Fibroblast of the aortic adventitia (primary cell): Measurements from ENCODE around the gene SAMD14. TPM values are rescaled to one million over a fixed set of nuclear protein-coding genes. Genes with fewer than 3 reads are reported as not detected.

Experiments
- DNase-seq: peaks from one replicate; pipeline ENCODE4 v3.0.0-alpha.2; 2010; ENCODE audit warnings: low read depth
- H3K4me3 ChIP-seq: 2 replicates; pipeline ENCODE4 v1.5.1; 2011; ENCODE audit warnings: low read depth, mild to moderate bottlenecking, control low read depth, low read length, moderate library complexity
- CTCF ChIP-seq: IDR thresholded peaks from 2 replicates; pipeline ENCODE4 v1.5.1; 2011; ENCODE audit warnings: mild to moderate bottlenecking, low read length, control low read depth, inconsistent platforms; ENCODE audit not compliant: insufficient read depth
- total RNA-seq: library from RNA; depleted of rRNA; stranded (reverse); fragments of >200 nt; gene quantifications from 2 replicates; pipeline ENCODE4 v1.2.3, GENCODE V29; 2012; ENCODE audit warnings: low replicate concordance

SAMD14 gene
- total RNA-seq, 1 donor = 1.6 TPM

- no peak overlapping the region for H3K4me3 ChIP-seq
- no peak for DNase-seq
- no peak for TF ChIP-seq CTCF
Measured at GRCh38 chr17:50115756-50116155, 14.2 kb downstream of the SAMD14 start.

DNA sequence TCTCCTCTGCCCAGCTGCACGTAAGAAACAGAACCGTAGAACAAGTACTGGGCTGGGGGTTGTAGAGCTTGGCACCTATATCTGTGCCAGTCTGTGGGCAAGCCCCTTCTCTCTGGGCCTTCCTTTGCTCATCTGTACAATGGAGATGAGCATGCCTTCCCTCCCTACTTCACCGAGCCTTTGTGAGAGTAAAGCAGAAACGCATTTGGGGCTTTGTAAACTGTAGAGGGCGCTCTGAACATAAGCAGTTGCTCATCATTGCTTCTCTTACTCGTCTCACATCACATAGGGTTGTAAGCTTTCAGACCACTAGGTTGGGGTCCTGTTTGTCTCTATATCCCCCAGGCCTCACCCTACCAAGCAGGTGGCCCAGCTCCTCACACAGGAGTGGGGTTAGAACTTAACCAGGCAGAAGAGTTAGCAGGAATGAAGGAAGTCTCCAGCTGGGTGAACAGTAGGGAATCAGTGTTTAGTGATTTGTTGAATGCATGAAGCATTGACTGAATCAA, 15.1 kb downstream of the SAMD14 start:
- TF ChIP-seq CTCF = peak; percentile 77
- no peak overlapping the region for H3K4me3 ChIP-seq
- peak; percentile 78 for DNase-seq

- no peak for TF ChIP-seq CTCF
- no peak overlapping the region for H3K4me3 ChIP-seq
- DNase-seq = no peak
Measured at GRCh38 chr17:50114401-50114800, 15.6 kb downstream of the SAMD14 start.

GRCh38 chr17:50113624-50114320, 16.2 kb downstream of the SAMD14 start:
- no peak for DNase-seq
- no peak for TF ChIP-seq CTCF

DNA sequence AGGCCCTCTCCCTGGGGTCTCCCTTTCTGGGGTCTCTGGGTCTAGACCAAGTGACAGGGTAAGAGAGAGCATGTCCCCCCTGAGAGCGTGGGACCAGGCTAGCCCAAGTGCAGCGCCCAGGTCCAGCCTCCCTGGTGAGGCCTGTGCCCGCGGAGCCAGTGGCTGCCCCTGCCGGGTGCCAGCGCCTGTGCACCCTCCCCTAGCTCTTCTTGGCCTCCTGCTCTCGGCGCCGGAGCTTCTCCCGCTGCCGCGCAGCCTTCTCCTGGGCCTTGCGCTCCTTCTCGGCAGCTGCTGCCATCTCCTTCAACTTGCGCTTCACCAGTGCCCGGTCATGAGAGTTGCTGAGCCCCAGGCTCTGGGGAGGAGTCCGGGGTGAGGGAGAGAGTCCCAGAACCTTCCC, 17.3 kb downstream of the SAMD14 start:
- TF ChIP-seq CTCF = no peak
- DNase-seq = no peak
- H3K4me3 ChIP-seq = no peak overlapping the region

More at GRCh38 chr17:50113624-50114320, 16.2 kb downstream of the SAMD14 start:
- no peak overlapping the region for H3K4me3 ChIP-seq

- TF ChIP-seq CTCF = no peak
- DNase-seq = no peak
- no peak overlapping the region for H3K4me3 ChIP-seq
Measured at GRCh38 chr17:50111673-50112655, 18.0 kb downstream of the SAMD14 start.
